Liver (tissue), 9 donors: ENCODE data around the gene GALK2. TPM values are rescaled to one million over a fixed set of nuclear protein-coding genes. Genes with fewer than 3 reads are reported as not detected.

ENCODE experiments used
- DNase-seq: peaks from one replicate; pipeline ENCODE4 v3.0.0-alpha.2; 2017; ENCODE audit warnings: low spot score
- H3K27ac ChIP-seq, 2 donors: one replicate each; pipeline ENCODE4 v1.7.0; 2013; ENCODE audit warnings: inconsistent platforms in 2 of 2, low read length in 2 of 2, control low read depth in 1 of 2, low read depth in 1 of 2, mild to moderate bottlenecking in 1 of 2
- H3K27me3 ChIP-seq, 4 donors: one replicate each; pipeline versions ENCODE4 v1.6.1 to v1.7.0; 2013; ENCODE audit warnings: low read length in 3 of 4, inconsistent platforms in 1 of 4, mild to moderate bottlenecking in 1 of 4, moderate library complexity in 1 of 4; ENCODE audit not compliant: control insufficient read depth in 4 of 4, insufficient read depth in 4 of 4
- H3K36me3 ChIP-seq, 4 donors: one replicate each; pipeline versions ENCODE4 v1.6.1 to v1.7.0; 2013; ENCODE audit warnings: low read length in 3 of 4, mild to moderate bottlenecking in 3 of 4, low read depth in 1 of 4, moderate library complexity in 1 of 4; ENCODE audit not compliant: control insufficient read depth in 4 of 4, insufficient read depth in 3 of 4
- H3K4me1 ChIP-seq, 4 donors: one replicate each; pipeline versions ENCODE4 v1.6.1 to v1.7.0; 2013; ENCODE audit warnings: low read length in 3 of 4, mild to moderate bottlenecking in 3 of 4, moderate library complexity in 1 of 4; ENCODE audit not compliant: control insufficient read depth in 4 of 4, insufficient read depth in 4 of 4
- H3K4me3 ChIP-seq, 3 donors: one replicate each; pipeline versions ENCODE4 v1.6.1 to v1.7.0; 2013; ENCODE audit warnings: low read length in 3 of 3, control low read depth in 1 of 3, low read depth in 1 of 3, mild to moderate bottlenecking in 1 of 3
- H3K9ac ChIP-seq, 2 donors: one replicate each; pipeline ENCODE4 v1.7.0; 2013; ENCODE audit warnings: low read length in 2 of 2, mild to moderate bottlenecking in 2 of 2, moderate library complexity in 2 of 2, control low read depth in 1 of 2, low read depth in 1 of 2
- H3K9me3 ChIP-seq, 4 donors: one replicate each; pipeline versions ENCODE4 v1.6.1 to v1.7.0; 2013; ENCODE audit warnings: low read length in 3 of 4; ENCODE audit not compliant: control insufficient read depth in 4 of 4
- EGR1 ChIP-seq, 2 donors: IDR thresholded peaks; 2 replicates each; pipeline ENCODE4 v1.6.1; 2016 to 2018; ENCODE audit warnings: antibody characterized with exemption in 2 of 2, low read depth in 2 of 2
- FOXA1 ChIP-seq: IDR thresholded peaks from 2 replicates; pipeline ENCODE4 v1.6.1; 2016; ENCODE audit warnings: antibody characterized with exemption
- FOXA2 ChIP-seq: IDR thresholded peaks from 2 replicates; pipeline ENCODE4 v1.6.1; 2016; ENCODE audit warnings: antibody characterized with exemption
- GABPA ChIP-seq, 2 donors: IDR thresholded peaks in 1 of 2; conservative IDR thresholded peaks in 1 of 2; 2 replicates each; pipeline ENCODE4 v1.6.1; 2016; ENCODE audit warnings: antibody characterized with exemption in 2 of 2, mild to moderate bottlenecking in 1 of 2, moderate library complexity in 1 of 2
- HNF4A ChIP-seq, 2 donors: conservative IDR thresholded peaks; 2 replicates each; pipeline ENCODE4 v1.6.1; 2016; ENCODE audit warnings: antibody characterized with exemption in 2 of 2, mild to moderate bottlenecking in 2 of 2
- HNF4G ChIP-seq: IDR thresholded peaks from 2 replicates; pipeline ENCODE4 v1.6.1; 2016; ENCODE audit warnings: antibody characterized with exemption
- JUND ChIP-seq, 2 donors: IDR thresholded peaks; 2 replicates each; pipeline ENCODE4 v1.6.1; 2016; ENCODE audit warnings: antibody characterized with exemption in 2 of 2
- NR2F2 ChIP-seq: IDR thresholded peaks from 2 replicates; pipeline ENCODE4 v1.6.1; 2016; ENCODE audit warnings: antibody characterized with exemption
- RAD21 ChIP-seq, 2 donors: IDR thresholded peaks; 2 replicates each; pipeline ENCODE4 v1.6.1; 2016; ENCODE audit warnings: antibody characterized with exemption in 2 of 2, mild to moderate bottlenecking in 2 of 2
- RXRA ChIP-seq, 2 donors: IDR thresholded peaks; 2 replicates each; pipeline ENCODE4 v1.6.1; 2017 to 2018; ENCODE audit warnings: antibody characterized with exemption in 2 of 2, mild to moderate bottlenecking in 1 of 2
- SP1 ChIP-seq: IDR thresholded peaks from 2 replicates; pipeline ENCODE4 v1.6.1; 2018; ENCODE audit warnings: antibody characterized with exemption, mild to moderate bottlenecking
- TAF1 ChIP-seq: conservative IDR thresholded peaks from 2 replicates; pipeline ENCODE4 v1.6.1; 2016; ENCODE audit warnings: antibody characterized with exemption, mild to moderate bottlenecking
- YY1 ChIP-seq: IDR thresholded peaks from 2 replicates; pipeline ENCODE4 v1.6.1; 2016; ENCODE audit warnings: antibody characterized with exemption, mild to moderate bottlenecking
- WGBS: extraction: QIAGEN DNeasy Blood & Tissue Kit; methylation state at CpG from one replicate; pipeline ENCODE4 v1.1.7; 2013; 5-methylcytosine and 5-hydroxymethylcytosine counted together
- polyA plus RNA-seq, 2 donors: library from polyadenylated mRNA; stranded (reverse) in 1 of 2; unstranded in 1 of 2; fragments of 200-250 nt in 1 of 2; fragments of >200 nt in 1 of 2; fragmentation: Nextera tagmentation in 1 of 2; extraction: Ambion mirVana in 1 of 2; gene quantifications; one replicate each; pipeline versions ENCODE4 v1.2.1 to v1.2.3, GENCODE V29; 2013 to 2015
- total RNA-seq, 2 donors: library from RNA; depleted of rRNA; stranded (reverse); fragments of >200 nt; gene quantifications; one replicate each; pipeline ENCODE4 v1.2.3, GENCODE V29; 2014
- TF ChIP-seq, protein P1 (sequence below): IDR thresholded peaks from 2 replicates; pipeline ENCODE4 v1.6.1; 2016; ENCODE audit warnings: antibody characterized with exemption
- TF ChIP-seq, protein P2 (sequence below): IDR thresholded peaks from 2 replicates; pipeline ENCODE4 v1.6.1; 2016; ENCODE audit warnings: antibody characterized with exemption
- TF ChIP-seq, protein P3 (sequence below): fragments of 150-350 bp; IDR thresholded peaks from 2 replicates; pipeline ENCODE4 v1.5.1; 2017; ENCODE audit warnings: improper control_type of control experiment, low read depth, low read length; ENCODE audit not compliant: missing input control
- TF ChIP-seq, protein P4 (sequence below): IDR thresholded peaks from 2 replicates; pipeline ENCODE4 v1.6.1; 2016; ENCODE audit warnings: antibody characterized with exemption
- TF ChIP-seq, protein P5 (sequence below): IDR thresholded peaks from 2 replicates; pipeline ENCODE4 v1.6.1; 2016; ENCODE audit warnings: antibody characterized with exemption, mild to moderate bottlenecking
- donor health status: healthy.
- donor health status: healthy.
- donor health status: healthy.
- donor health status: healthy.
- donor health status: healthy.

Gene GALK2
- total and polyA plus RNA-seq, 4 donors, result 18.1 to 57.0 (median 24.5) TPM

DNA sequence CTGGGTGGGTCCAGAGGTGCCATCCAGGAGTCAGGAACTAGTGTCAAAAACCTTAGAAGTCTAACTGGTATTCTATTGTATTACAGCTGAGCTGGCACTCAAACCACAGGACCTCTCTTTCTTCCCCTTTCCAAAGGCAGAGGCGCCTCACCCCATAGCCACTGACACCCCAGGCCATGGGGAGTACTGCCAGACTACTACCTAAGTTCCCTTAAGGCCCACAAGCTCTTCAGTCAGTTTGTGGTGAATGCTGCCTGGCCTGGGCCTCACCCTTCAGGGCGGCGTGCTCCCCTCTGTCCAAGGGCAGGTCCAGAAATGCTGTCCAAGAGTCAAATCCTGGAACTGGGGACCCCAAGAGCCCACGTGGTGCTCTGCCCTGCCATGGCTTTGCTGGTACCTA is 209.9 kb downstream of the GALK2 start:
- Histone ChIP-seq H3K36me3 (no peaks in the 10 kb centered on the region), H3K4me1 (no peaks in the 10 kb centered on the region), H3K27ac (no peak overlapping the region), H3K9me3 (no peaks in the 10 kb centered on the region), H3K27me3 (no peaks in the 10 kb centered on the region), H3K4me3 (no peak overlapping the region), H3K9ac (no peak overlapping the region)
- no peak for DNase-seq
- TF ChIP-seq SP1 (no peak), EGR1 (IDR thresholded peaks at IDR 0.05; ENCODE audit: low read depth in 2 of 2) (no peak), FOXA2 (no peak), RAD21 (IDR thresholded peaks at IDR 0.05) (no peak), HNF4G (no peak), GABPA (IDR thresholded peaks at IDR 0.05 in 1 of 2, conservative IDR thresholded peaks at IDR 0.05 in 1 of 2) (no peak), RXRA (IDR thresholded peaks at IDR 0.05) (no peak), TAF1 (no peak), HNF4A (conservative IDR thresholded peaks at IDR 0.05) (no peak), JUND (IDR thresholded peaks at IDR 0.05) (no peak), YY1 (no peak), NR2F2 (no peak), FOXA1 (no peak)
- TF ChIP-seq, protein P1, sequence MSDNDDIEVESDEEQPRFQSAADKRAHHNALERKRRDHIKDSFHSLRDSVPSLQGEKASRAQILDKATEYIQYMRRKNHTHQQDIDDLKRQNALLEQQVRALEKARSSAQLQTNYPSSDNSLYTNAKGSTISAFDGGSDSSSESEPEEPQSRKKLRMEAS, result no peak
- TF ChIP-seq, protein P2, sequence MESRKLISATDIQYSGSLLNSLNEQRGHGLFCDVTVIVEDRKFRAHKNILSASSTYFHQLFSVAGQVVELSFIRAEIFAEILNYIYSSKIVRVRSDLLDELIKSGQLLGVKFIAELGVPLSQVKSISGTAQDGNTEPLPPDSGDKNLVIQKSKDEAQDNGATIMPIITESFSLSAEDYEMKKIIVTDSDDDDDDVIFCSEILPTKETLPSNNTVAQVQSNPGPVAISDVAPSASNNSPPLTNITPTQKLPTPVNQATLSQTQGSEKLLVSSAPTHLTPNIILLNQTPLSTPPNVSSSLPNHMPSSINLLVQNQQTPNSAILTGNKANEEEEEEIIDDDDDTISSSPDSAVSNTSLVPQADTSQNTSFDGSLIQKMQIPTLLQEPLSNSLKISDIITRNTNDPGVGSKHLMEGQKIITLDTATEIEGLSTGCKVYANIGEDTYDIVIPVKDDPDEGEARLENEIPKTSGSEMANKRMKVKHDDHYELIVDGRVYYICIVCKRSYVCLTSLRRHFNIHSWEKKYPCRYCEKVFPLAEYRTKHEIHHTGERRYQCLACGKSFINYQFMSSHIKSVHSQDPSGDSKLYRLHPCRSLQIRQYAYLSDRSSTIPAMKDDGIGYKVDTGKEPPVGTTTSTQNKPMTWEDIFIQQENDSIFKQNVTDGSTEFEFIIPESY, result no peak
- TF ChIP-seq, protein P3, sequence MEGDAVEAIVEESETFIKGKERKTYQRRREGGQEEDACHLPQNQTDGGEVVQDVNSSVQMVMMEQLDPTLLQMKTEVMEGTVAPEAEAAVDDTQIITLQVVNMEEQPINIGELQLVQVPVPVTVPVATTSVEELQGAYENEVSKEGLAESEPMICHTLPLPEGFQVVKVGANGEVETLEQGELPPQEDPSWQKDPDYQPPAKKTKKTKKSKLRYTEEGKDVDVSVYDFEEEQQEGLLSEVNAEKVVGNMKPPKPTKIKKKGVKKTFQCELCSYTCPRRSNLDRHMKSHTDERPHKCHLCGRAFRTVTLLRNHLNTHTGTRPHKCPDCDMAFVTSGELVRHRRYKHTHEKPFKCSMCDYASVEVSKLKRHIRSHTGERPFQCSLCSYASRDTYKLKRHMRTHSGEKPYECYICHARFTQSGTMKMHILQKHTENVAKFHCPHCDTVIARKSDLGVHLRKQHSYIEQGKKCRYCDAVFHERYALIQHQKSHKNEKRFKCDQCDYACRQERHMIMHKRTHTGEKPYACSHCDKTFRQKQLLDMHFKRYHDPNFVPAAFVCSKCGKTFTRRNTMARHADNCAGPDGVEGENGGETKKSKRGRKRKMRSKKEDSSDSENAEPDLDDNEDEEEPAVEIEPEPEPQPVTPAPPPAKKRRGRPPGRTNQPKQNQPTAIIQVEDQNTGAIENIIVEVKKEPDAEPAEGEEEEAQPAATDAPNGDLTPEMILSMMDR, result no peak
- TF ChIP-seq, protein P4, sequence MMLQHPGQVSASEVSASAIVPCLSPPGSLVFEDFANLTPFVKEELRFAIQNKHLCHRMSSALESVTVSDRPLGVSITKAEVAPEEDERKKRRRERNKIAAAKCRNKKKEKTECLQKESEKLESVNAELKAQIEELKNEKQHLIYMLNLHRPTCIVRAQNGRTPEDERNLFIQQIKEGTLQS, result no peak
- TF ChIP-seq, protein P5, sequence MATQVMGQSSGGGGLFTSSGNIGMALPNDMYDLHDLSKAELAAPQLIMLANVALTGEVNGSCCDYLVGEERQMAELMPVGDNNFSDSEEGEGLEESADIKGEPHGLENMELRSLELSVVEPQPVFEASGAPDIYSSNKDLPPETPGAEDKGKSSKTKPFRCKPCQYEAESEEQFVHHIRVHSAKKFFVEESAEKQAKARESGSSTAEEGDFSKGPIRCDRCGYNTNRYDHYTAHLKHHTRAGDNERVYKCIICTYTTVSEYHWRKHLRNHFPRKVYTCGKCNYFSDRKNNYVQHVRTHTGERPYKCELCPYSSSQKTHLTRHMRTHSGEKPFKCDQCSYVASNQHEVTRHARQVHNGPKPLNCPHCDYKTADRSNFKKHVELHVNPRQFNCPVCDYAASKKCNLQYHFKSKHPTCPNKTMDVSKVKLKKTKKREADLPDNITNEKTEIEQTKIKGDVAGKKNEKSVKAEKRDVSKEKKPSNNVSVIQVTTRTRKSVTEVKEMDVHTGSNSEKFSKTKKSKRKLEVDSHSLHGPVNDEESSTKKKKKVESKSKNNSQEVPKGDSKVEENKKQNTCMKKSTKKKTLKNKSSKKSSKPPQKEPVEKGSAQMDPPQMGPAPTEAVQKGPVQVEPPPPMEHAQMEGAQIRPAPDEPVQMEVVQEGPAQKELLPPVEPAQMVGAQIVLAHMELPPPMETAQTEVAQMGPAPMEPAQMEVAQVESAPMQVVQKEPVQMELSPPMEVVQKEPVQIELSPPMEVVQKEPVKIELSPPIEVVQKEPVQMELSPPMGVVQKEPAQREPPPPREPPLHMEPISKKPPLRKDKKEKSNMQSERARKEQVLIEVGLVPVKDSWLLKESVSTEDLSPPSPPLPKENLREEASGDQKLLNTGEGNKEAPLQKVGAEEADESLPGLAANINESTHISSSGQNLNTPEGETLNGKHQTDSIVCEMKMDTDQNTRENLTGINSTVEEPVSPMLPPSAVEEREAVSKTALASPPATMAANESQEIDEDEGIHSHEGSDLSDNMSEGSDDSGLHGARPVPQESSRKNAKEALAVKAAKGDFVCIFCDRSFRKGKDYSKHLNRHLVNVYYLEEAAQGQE, result no peak
- 88% methylated on average over 4 of the region's 4 CpGs for WGBS
